ENCODE results near the gene RSPH1.

Gene RSPH1

DNA sequence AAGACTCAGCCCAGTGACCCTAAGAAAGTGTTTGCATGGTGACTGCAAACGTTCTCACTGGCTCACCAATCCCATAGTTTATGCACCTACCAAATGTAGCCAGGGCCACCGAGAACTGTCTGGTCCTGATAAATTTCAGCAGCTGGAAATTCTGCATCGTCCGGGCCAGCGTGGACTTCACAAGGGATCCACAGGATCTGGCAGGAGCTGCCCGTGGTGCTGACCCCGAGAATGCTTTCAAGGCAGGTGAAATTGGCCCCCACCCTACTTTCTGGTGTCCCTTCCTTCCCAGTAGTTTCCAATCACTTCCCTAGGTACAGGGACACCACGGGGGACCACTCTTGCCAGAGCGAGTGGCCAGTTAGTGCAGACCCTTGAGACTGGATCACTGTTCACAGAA is 66.2 kb downstream of the RSPH1 start:
- DNase-seq (ENCODE audit: low read depth, low spot score), result no peak
- in situ Hi-C loops (cut with HindIII; ENCODE audit: low sequenced_read_pairs), result no loop called here
- TF ChIP-seq, protein P1, sequence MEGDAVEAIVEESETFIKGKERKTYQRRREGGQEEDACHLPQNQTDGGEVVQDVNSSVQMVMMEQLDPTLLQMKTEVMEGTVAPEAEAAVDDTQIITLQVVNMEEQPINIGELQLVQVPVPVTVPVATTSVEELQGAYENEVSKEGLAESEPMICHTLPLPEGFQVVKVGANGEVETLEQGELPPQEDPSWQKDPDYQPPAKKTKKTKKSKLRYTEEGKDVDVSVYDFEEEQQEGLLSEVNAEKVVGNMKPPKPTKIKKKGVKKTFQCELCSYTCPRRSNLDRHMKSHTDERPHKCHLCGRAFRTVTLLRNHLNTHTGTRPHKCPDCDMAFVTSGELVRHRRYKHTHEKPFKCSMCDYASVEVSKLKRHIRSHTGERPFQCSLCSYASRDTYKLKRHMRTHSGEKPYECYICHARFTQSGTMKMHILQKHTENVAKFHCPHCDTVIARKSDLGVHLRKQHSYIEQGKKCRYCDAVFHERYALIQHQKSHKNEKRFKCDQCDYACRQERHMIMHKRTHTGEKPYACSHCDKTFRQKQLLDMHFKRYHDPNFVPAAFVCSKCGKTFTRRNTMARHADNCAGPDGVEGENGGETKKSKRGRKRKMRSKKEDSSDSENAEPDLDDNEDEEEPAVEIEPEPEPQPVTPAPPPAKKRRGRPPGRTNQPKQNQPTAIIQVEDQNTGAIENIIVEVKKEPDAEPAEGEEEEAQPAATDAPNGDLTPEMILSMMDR (IDR thresholded peaks at IDR 0.05; ENCODE audit: low read depth, low read length), result no peak
- H3K4me3 ChIP-seq (ENCODE audit: low read depth, low read length), result no peak overlapping the region

DNA sequence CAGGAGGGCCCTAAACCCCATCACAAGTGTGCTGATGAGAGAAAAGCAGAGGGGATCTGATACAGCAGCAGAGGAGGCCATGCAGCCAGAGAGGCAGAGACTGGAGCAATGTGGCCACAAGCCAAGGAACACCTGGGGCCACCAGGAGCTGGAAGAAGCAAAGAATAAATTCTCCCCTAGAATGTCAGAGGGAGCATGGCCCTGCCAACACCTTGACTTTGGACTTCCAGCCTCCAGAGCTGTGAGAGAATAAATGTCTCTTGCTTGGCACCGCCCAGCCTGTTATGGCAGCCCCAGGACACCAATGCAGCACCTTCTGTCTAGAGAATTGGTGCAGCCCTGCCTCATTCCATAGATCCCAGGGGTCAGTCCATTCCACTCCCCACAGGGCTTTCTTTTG is 67.0 kb downstream of the RSPH1 start:
- in situ Hi-C loops (cut with HindIII; ENCODE audit: low sequenced_read_pairs), result no loop called here
- no peak for DNase-seq (ENCODE audit: low read depth, low spot score)
- TF ChIP-seq, protein P1 (IDR thresholded peaks at IDR 0.05; ENCODE audit: low read depth, low read length), result no peak
- H3K4me3 ChIP-seq (ENCODE audit: low read depth, low read length), result no peak overlapping the region

DNA sequence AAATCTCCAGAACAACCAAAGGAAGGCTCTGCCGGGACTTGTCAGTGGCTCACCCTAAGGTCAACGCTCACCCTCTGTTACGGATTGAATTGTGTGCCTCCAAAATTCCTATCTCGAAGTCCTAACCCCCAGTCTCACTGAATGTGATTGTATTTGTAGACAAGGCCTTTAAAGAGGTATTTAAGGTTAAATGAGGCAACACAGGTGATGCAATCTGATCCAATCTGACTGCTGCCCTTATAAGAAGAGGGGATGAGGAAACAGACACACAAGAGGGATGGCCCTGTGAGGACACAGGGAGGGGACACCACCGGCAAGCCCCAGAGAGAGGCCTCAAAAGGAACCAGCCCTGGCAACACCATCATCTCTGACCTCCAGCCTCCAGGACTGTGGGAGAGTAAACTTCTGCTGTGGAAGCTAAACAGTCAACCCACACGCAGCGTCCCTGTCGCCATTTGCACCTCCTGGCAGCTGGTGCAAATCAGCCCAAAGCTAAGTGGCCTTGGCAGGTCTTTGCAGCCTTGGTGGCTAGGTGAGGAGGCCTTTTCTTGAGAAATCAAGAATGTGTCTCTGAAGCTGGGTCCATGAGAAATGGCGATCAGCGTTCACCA is 68.1 kb downstream of the RSPH1 start:
- TF ChIP-seq, protein P1 (IDR thresholded peaks at IDR 0.05; ENCODE audit: low read depth, low read length), result no peak
- in situ Hi-C loops (cut with HindIII; ENCODE audit: low sequenced_read_pairs), result no loop called here
- no peak for DNase-seq (ENCODE audit: low read depth, low spot score)
- no peak overlapping the region for H3K4me3 ChIP-seq (ENCODE audit: low read depth, low read length)

DNA sequence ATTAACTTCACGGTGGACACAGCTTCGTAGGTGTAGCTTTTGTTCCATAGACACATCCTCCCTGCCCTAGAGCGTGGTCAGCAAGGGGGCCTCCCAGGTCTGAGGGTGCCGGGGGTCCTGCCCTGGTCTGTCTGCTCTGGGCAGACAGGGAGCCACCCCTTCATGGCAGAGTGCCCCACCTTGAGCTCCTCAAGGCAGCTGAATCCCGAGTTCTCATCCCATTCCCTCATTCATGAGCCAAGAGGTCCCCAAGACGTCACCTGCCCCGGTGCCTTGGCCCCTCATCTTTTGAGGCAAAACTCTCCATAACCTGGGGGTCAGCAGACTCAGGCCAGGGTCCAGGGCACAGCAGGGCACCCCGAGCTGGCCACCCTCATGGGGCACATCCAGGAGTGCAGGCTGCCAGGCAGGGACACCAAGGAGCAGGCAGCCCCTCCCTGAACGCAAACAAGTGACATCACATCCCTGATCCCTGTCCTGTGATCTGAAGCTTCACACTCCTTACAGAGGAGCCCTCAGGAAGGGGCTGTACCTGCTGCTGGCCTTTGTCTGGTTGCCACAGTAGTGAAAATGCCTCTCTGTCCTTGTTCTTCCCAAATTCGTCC is 69.0 kb downstream of the RSPH1 start:
- in situ Hi-C loops (cut with HindIII; ENCODE audit: low sequenced_read_pairs), result no loop called here
- H3K4me3 ChIP-seq (ENCODE audit: low read depth, low read length), result no peak overlapping the region
- no peak for DNase-seq (ENCODE audit: low read depth, low spot score)
- TF ChIP-seq, protein P1 (IDR thresholded peaks at IDR 0.05; ENCODE audit: low read depth, low read length), result no peak

DNA sequence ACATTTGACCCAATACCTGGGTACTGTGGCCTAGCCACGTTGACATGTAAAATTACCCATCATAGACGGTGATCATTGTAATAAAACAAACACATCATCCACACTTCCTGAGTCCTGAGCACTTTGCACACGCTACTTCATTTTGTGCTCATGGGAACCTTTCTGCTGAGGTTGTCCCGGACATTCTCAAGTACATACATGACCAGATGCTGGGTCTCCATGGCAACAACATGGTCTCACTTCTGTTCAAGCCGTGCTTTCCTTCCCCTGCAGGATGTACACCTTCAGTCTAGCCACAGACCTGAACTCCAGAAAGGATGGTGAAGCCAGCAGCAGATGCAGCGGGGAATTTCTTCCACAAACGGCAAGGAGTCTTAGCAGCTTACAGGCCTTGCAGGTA is 69.6 kb downstream of the RSPH1 start:
- in situ Hi-C loops (cut with HindIII; ENCODE audit: low sequenced_read_pairs), result no loop called here
- no peak for DNase-seq (ENCODE audit: low read depth, low spot score)
- no peak overlapping the region for H3K4me3 ChIP-seq (ENCODE audit: low read depth, low read length)
- TF ChIP-seq, protein P1 (IDR thresholded peaks at IDR 0.05; ENCODE audit: low read depth, low read length), result no peak

DNA sequence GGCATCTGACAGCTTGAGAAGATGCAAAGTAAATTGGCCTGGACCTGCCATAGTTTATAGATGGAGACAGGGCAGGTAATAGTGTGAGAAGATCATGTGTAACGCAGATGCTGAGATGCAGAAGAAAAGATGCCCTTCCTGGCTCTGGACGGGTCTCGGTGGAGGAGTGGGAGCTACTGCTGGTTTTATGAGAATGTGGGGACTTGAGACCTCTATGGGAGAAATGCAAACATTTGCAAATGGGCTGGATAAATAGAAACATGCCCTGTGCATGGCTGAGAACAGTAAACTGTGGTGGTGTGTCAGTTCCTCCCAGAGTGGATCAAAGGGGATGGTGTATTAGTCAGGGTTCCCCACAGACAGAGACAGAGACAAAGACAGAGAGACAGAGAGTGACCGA is 70.4 kb downstream of the RSPH1 start:
- no peak overlapping the region for H3K4me3 ChIP-seq (ENCODE audit: low read depth, low read length)
- TF ChIP-seq, protein P1 (IDR thresholded peaks at IDR 0.05; ENCODE audit: low read depth, low read length), result no peak
- DNase-seq (ENCODE audit: low read depth, low spot score), result no peak
- in situ Hi-C loops (cut with HindIII; ENCODE audit: low sequenced_read_pairs), result no loop called here

All from astrocyte of the spinal cord (primary cell).